ENCODE results near the gene TNPO3.

TNPO3 gene

DNA sequence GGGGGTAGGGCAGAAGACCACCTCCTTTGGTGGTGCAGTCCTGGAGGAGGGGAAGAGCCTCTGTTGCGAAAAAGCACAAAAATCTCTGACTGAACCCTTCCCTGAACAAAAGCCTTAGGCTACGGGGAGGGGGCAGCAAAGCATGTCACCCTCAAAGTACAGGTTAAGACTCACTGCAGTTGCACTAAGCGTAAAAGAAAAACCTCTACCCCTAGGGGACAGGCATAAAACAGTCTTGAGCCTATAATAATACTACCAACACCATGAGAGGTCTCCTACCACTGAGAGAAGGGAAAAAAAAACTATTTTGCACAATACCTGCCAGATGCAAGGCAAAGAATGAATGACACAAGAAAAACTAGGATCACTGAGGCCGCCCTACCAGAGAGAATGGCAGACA is 17.3 kb downstream of the TNPO3 start:
- TF ChIP-seq, protein P1, sequence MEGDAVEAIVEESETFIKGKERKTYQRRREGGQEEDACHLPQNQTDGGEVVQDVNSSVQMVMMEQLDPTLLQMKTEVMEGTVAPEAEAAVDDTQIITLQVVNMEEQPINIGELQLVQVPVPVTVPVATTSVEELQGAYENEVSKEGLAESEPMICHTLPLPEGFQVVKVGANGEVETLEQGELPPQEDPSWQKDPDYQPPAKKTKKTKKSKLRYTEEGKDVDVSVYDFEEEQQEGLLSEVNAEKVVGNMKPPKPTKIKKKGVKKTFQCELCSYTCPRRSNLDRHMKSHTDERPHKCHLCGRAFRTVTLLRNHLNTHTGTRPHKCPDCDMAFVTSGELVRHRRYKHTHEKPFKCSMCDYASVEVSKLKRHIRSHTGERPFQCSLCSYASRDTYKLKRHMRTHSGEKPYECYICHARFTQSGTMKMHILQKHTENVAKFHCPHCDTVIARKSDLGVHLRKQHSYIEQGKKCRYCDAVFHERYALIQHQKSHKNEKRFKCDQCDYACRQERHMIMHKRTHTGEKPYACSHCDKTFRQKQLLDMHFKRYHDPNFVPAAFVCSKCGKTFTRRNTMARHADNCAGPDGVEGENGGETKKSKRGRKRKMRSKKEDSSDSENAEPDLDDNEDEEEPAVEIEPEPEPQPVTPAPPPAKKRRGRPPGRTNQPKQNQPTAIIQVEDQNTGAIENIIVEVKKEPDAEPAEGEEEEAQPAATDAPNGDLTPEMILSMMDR (IDR thresholded peaks at IDR 0.05; ENCODE audit: insufficient read depth, low read depth, low read length, missing control alignments) = no peak
- H3K4me3 ChIP-seq (ENCODE audit: low read depth, low read length) = no peak overlapping the region
- DNase-seq (ENCODE audit: low read depth) = no peak

DNA sequence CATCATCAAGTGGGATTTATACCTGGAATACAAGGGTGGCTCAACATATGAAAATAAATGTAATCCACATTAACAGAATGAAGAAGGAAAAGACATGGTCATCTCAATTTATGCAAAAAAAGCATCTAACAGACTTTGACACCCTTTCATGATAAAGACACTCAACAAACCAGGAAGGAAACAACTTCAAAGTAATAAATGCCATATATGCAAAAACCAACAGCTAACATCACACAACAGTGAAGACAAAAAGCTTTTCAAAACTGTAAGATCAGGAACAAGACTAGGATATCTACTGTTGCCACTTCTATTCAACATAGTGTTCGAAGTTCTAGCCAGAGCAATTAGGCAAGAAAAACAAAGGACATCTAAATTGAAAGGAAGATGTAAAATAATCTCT is 22.9 kb downstream of the TNPO3 start:
- TF ChIP-seq, protein P1 (IDR thresholded peaks at IDR 0.05; ENCODE audit: insufficient read depth, low read depth, low read length, missing control alignments) = no peak
- no peak overlapping the region for H3K4me3 ChIP-seq (ENCODE audit: low read depth, low read length)
- DNase-seq (ENCODE audit: low read depth) = no peak

DNA sequence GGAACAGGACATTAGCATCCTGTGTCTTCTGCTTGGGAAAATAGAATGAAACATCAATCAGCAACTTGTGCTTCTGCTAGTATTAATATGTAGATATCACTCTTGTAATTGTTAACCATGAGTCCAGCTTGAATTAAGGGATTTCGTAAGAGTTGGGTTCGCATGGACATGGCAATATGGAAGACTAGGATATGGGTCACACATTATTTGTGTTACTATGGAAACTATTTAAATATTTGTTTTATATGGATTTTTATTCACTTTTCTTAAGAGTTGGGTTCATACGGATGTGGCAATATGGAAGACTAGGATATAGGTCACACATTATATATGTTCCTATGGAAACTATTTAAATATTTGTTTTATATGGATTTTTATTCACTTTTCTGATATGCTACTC is 24.5 kb downstream of the TNPO3 start:
- TF ChIP-seq, protein P1 (IDR thresholded peaks at IDR 0.05; ENCODE audit: insufficient read depth, low read depth, low read length, missing control alignments) = no peak
- DNase-seq (ENCODE audit: low read depth) = no peak
- no peak overlapping the region for H3K4me3 ChIP-seq (ENCODE audit: low read depth, low read length)

DNA sequence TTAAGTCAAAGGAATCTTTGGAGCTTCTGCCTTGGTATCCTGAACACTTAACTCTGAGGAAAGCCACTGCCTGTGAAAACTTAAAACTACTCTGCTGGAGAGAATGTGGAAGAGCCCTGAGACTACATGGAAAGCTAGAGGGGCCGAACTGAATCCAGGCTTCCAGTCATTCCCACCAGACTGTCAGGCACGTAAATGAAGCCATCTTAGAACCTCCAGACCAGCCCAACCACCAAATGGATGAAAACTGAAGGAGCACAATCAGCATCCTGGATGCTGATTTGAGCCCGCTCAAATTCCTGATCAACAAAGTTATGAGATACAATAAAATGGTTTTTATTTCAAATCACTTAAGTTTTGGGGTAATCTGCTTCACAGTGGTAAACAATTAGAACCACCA is 30.8 kb downstream of the TNPO3 start:
- no peak overlapping the region for H3K4me3 ChIP-seq (ENCODE audit: low read depth, low read length)
- TF ChIP-seq, protein P1 (IDR thresholded peaks at IDR 0.05; ENCODE audit: insufficient read depth, low read depth, low read length, missing control alignments) = no peak
- DNase-seq (ENCODE audit: low read depth) = no peak

DNA sequence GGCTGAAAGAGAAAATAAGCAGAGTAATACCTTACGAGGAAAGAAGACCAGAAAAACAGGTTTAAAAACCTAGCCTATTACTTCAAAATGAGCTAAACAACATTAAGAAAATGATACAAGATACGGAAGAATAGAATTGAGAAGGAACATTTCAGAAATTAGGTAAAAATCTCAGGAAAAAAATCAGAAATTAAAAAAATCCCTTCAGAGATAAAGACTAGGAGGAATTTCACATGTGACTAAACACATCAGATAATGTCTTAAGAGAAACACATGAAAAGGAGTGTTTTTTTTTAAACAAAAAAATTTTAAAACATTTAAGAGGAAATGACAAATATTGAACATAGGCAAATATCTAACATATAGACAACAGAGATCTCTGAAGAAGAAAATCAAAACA is 33.3 kb downstream of the TNPO3 start:
- TF ChIP-seq, protein P1 (IDR thresholded peaks at IDR 0.05; ENCODE audit: insufficient read depth, low read depth, low read length, missing control alignments) = no peak
- DNase-seq (ENCODE audit: low read depth) = no peak
- no peak overlapping the region for H3K4me3 ChIP-seq (ENCODE audit: low read depth, low read length)

DNA sequence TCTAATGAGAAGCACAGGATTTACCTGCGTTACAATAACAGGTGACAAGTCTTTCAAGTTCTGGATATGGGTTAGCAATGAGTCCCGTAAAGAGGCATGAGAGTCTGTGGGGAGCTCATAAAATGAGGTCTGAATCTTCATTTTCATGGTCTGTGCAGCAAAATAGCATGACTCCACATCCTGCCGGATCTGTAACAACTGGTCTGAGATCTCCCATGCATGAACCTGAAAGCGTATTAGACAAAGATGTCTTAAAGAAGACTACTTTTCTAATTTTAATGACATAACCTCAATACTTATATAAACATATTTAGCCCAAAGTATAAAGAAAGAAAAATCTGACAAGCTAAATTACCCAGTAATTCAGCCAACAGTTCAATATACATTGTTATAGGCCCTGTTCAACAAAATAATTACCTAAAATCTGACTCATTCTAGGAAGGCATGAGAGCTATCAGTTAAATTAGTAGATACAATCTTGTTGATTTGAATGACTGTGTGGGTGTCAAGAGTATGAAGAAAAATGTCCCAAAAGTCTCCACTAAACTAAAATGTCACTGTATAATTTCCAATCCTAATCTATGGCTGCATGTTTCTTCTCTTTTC is 36.9 kb downstream of the TNPO3 start:
- DNase-seq (ENCODE audit: low read depth) = peak; percentile 85
- H3K4me3 ChIP-seq (ENCODE audit: low read depth, low read length) = no peak overlapping the region; the same call in 1 of the 2 replicates
- TF ChIP-seq, protein P1 (IDR thresholded peaks at IDR 0.05; ENCODE audit: insufficient read depth, low read depth, low read length, missing control alignments) = no peak

DNA sequence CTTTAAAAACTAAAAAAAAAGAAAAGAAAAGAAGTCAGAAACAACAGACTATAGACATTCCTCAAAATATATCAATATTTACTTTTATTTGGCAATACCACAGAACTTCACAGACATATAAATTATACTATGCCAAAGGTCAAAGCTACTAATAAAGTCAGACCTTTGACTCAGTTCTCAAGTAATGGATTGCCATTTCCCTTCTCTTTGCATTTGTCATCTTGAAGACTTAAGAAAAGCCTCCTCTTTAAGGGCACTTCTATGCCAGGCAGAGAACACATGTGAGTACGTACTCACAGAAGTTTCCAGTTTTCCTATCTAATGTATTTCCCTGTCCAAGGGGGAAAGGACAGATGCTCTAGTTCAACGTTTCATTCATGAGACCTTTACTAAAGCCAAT is 37.6 kb downstream of the TNPO3 start:
- no peak for DNase-seq (ENCODE audit: low read depth)
- TF ChIP-seq, protein P1 (IDR thresholded peaks at IDR 0.05; ENCODE audit: insufficient read depth, low read depth, low read length, missing control alignments) = no peak
- no peak overlapping the region for H3K4me3 ChIP-seq (ENCODE audit: low read depth, low read length)
